ENCODE measurements around the gene NEURL1B.

NEURL1B gene

DNA sequence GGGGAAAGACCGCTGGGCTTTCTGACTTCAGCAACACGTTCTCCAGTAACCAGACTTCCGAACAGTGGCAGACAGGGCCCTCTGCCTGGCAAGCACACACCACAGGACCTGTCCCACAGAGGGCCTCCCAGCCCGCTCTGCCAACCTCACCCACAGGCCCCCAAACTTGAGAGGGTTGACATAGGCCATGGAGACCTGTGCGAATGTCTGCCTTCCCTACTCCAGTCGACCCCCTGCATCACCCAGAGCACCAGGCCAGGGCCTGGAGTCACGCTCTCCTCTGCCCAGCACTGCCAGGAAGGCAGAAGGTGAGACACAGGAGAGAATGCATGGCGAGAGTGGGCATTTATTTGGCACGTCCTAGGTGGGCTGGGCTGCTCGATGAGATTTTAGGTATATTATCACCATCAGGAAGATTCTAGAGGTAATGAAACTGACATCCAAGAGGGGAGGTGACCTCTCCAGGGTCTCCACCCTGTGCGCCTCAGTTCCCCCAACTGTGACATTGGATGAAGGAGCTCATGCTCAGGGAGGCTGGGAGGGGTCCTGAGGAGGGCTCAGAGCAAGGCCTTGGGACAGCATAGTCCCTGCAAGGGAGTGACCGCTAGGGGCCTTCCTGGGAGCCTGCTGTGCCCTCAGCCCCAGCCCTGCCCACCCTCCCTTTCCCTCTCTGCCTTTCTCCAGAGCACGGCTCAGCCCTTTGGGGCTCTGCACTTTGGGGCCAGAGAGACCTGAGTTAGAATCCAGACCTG lies 75.0 kb downstream of the NEURL1B start:
- no peak for DNase-seq (ENCODE audit: low read depth)

DNA sequence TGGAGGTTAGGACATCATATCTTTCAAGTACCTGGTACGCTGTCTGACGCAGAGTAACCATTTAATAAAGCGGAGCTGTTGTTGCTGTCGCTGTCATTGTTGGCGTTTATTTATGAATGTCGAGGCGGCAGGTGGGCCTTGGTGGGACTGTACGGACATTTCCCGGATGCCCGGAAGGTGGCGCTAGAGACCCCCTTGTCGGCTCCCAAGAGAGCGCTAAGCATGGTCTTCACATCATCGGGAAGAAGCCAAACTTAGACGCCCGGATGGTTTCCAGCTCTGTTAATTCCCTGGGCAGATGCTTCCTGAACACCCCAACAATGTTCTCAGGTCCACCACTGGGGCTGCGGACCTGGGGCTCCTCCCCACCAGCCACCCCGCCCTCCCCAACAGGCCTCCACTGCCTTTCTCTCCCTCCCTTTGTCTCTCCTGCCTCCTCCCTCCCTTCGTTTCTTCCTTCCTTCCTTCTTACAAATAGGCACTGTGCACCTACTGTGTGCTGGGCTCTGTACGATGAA lies 75.8 kb downstream of the NEURL1B start:
- DNase-seq (ENCODE audit: low read depth): peak; percentile 57

GRCh38 chr5:172717481-172718195 lies 76.6 kb downstream of the NEURL1B start:
- no peak for DNase-seq (ENCODE audit: low read depth)

DNA sequence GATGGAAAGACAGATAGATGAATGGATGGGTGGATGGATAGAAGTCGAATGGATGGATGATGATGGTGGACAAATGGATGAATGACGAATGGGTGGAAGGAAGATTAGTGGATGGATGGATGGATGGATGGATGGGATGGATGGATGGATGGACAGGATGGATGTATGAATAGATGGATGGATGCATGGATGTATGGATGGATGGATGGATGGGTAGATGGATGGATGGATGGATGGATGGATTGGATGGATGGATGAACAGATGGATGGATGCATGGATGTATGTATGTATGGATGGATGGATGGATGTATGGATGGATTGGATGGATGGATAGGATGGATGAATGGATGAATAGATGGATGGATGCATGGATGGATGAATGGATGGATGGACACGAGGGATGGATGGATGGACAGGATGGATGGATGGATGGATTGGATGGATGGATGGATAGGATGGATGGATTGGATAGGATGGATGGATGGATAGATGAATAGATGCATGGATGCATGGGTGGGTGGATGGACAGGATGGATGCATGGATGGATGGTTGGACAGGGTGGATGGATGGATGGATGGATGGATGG lies 77.6 kb downstream of the NEURL1B start:
- no peak for DNase-seq (ENCODE audit: low read depth)

DNA sequence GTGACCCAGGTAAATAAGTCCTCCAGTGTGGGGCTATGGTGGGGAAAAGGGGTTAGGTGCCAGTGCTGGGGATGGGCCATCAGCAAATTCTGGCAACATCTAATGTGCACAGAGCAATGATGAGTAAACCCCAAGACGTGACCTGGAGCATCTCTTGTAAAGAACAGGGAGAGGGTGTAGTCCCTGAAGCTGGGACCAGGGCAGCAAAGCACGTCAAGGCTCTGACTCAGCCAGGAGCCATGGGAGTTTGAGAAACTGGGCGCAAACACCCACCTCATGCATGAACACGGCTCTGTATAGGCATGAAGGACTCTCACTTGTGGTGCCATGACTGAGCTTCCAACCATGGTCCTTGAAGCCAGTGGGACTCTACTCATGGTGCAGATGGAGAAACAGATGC lies 78.1 kb downstream of the NEURL1B start:
- DNase-seq (ENCODE audit: low read depth): no peak

- no peak for DNase-seq (ENCODE audit: low read depth)
These were observed 79.6 kb downstream of the NEURL1B start for GRCh38 chr5:172720655-172721054.

DNA sequence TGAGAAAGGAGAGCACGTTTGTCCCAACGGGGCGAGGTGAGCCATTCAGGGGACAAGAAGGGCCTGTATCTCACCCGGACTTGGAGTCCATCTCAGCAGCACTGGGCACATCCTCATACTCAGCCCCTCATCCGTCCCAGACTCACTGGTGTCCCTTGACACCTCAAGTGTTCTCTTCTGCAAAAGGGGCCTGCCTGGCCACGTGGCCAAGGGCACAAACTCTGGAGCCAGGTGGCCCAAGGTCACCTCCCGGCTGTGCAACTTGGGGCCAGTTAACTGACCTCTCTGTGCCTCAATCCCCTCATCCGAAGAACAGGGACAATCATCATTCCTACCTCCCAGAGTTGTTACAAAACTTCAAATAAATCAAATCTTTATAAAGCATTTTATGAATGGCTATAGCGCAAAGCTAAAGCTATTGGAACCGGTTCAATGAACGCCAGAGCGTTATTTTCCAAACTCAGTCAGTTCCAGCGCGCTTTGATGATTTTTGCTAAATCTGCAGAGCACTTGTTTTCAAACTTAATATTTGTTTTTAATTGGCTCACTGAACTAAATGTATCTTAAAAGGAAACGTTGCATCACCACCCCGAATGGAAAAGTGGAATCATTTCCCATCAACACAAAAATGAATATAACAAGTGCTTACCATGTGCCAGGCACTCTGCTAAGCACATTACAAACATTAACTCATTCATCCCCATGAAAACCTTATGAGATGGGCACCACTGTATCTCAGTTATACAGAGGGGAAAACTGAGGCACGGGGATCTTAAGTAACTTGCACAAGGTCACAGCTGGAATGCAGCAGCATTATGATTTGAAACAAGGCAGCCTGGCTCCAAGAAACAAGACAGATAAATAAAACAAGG lies 80.6 kb downstream of the NEURL1B start:
- no peak for DNase-seq (ENCODE audit: low read depth)

- DNase-seq (ENCODE audit: low read depth): no peak
These were observed 81.3 kb downstream of the NEURL1B start for GRCh38 chr5:172722327-172722815.

GRCh38 chr5:172723508-172723907 lies 82.4 kb downstream of the NEURL1B start:
- DNase-seq (ENCODE audit: low read depth): no peak

DNA sequence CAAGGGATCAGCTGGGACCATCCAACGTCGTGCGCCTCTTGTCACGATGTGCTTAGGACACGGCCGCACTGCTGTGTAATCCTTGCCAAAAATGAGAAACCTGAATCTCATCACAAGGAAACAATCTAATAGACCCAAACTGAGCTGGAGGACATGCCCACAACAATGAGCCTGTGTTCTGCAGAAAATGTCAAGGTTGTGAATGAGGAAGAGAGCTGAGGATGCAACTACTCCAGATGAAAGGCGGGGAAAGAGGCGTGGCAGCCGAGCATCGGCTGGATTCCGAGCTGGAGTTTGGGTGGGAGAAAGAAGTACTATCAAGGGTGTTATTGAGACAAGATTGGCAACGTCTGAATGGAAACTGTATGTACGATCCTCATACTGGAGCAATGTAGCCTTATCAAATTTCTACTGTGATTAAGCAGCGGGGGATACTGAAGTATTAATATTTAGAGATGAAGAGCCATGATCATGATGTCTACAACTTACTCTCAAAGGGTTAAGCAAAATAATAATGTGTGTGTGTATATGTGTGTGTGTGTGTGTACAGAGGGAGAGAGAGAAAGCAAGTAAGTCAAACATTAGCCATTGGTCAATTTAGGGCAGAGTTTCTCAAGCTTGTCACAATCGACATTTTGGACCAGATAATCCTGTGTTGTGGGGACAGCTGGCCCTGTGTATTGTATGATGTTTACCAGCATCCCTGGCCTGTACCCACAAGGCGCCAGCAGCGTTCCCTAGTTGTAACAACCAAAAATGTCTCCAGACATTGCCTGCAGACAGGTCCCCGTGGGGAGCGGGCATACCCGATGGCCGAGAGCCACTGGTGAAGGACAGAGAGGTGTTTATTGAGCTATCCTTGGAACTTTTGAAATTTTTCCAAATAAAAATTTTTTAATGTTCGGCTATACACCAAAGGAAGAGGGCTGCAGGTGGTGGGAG lies 83.5 kb downstream of the NEURL1B start:
- DNase-seq (ENCODE audit: low read depth): no peak

- DNase-seq (ENCODE audit: low read depth): no peak
These were observed 84.2 kb downstream of the NEURL1B start for GRCh38 chr5:172725273-172725672.

GRCh38 chr5:172725785-172726184 lies 84.7 kb downstream of the NEURL1B start:
- no peak for DNase-seq (ENCODE audit: low read depth)

DNA sequence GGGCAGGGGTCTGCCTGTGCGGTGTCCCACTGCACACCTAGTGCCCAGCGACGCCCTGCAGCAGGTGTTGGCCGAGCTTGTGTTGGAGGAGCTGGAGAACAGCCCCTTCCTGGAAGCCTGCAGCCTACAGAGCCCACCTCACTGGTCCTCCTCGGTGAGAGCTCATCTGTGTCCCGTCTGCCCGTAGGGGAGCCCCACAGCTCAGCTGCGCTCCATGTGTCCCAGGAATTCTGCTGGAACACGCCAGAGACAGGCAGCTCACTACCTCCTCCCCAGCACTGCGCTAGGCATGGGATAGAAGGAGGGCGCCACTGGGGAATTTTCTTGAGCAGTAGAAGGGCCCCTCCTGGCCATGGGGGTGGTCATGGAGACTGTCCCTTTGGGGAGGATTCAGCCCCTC lies 85.9 kb downstream of the NEURL1B start:
- no peak for DNase-seq (ENCODE audit: low read depth)

DNA sequence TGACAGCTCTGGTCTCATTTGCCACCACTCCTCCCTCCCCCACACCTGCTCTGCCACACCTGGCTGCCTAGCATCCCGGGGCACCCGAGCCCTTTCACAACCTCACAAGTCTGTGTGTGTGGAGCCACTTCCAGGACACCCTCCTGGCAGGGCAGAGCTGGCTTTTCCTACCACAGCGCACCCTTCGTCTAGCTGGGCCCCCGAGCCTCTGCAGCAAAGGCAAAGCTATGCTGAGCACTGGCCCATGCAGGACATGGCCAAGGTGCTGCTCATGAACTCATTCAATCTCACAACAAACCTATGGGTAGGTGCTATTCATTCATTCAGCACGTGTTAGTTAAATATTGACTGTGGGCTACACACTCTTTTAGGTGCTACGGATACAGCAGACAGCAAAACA lies 86.5 kb downstream of the NEURL1B start:
- no peak for DNase-seq (ENCODE audit: low read depth)

DNA sequence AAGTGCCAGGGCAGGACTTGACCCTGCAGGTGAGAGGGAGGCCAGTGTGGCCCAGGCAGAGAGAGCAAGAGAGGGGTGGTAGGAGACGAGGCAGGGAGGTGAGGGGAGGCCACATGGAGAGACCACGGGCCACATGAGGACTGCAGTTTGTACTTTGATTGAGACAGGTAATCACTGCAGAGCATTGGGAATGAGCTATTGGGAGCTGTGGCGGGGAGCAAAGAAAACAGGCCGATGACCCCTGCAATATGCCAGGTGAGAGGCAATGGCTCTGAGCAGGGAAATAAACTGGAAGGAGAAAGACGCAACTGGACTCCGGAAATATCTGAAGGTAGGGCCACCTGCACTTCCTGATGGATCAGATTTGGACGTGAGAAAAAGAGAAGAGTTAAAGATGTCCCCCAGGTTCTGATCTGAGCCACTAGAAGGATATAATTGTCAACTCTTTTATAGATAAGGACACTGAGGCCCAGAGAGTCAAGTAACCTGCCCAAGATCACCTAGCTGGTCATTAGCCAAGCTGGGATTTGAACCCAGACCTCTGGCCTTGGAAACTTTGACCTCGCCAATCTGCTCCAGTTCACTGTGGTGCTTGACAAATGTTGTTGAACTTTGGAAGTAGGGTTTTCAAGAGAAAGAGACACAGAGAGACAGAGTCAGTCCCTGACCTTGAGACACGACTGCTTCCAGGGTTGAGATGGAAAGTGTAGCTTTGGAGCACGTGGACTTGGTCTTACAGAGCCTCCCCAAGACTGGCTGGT lies 87.6 kb downstream of the NEURL1B start:
- DNase-seq (ENCODE audit: low read depth): no peak

DNA sequence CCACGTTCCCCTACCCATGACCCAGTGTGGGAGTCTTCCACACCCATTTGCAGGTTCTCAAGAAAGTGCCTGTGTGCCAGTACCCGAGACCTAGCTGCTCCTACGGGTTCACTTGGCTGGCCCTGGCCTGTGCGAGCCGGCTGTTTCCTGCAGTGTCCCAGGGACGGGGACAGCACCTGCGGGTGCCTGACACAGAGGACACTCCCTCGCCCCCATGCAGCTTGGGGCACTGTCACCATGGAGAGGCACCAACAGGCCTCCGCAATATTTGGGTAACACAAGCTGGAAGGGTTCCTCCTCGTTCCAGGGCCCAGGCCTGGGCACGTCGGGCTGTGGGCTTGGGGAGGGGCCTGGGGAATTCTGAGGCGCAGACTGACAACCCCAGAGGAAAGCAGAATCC lies 88.5 kb downstream of the NEURL1B start:
- no peak for DNase-seq (ENCODE audit: low read depth)

DNA sequence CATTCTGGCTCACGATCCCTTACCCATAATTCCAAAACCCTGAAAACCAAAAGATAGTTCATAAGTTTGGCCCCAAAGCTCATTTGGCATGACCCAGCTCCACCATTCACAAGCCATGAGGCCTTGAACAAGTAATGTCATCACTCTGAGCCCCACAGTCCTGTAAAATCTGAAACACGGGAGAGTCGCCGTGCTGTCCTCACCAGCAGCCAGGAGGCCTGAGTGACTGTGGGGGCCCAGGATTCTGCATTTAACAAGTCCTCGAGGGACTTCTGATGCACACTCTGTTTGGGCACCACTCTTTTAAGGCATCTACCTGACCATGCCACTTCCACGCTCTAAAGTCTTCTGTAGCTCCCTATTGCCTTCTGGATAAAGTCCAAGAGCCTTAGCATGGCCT lies 89.2 kb downstream of the NEURL1B start:
- DNase-seq (ENCODE audit: low read depth): no peak

DNA sequence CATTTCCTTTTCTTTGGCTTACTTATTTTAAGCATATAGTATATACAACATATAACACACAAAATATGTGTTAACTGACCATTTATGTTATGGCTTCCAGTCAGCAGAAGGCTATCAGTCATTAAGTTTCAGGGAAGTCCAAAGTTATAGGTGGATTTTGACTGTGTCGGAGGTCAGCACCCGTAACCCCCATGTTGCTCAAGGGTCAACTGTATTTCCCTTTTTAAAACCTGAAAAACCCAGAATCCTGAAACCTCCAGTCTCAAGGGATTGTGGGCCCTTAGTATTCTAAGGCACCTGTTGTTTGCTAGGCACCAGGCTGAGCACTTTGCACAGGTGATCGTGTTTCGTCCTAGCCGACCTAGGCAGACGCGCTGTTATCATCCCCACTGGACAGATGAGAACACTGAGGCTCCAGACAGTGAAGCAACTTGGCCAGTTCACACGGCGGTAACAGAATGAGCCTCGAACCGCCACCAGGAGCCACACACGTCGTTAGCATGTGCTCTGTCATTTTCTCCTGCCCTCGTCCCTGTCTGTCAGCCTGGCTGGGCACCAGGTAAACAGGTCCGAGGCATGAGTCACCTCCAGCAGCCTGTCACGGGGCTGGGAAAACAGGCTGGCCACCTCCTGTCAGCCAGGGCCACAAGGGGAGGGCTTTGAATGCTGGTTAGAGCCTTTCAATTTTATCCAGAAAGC lies 90.1 kb downstream of the NEURL1B start:
- DNase-seq (ENCODE audit: low read depth): no peak

GRCh38 chr5:172731680-172732074 lies 90.6 kb downstream of the NEURL1B start:
- DNase-seq (ENCODE audit: low read depth): no peak
